ENCODE results near the gene NEB. TPM values are rescaled to one million over a fixed set of nuclear protein-coding genes. Genes with fewer than 3 reads are reported as not detected.

NEB gene
- total and polyA plus RNA-seq, 2 of the 4 experiments (the other 2 are of a cell fraction) = under 0.01 TPM; not detected in 1

- no peak overlapping the region for H4K5ac ChIP-seq (ENCODE audit: low read depth, low read length)
- no peak overlapping the region for H2AK5ac ChIP-seq (ENCODE audit: low read depth, low read length)
- POLR2A ChIA-PET (ENCODE audit: unreplicated experiment) = no interaction called here
- no peak overlapping the region for H3K14ac ChIP-seq (replicated peaks; ENCODE audit: low read depth, low read length)
- no peak overlapping the region for H4K8ac ChIP-seq (ENCODE audit: low read depth in 2 of 2, low read length in 2 of 2)
- no peak overlapping the region for H2BK120ac ChIP-seq (ENCODE audit: low read depth, low read length)
- H3K36me3 ChIP-seq (ENCODE audit: control insufficient read depth, insufficient read depth, low read length) = no peaks in the 10 kb centered on the region
- no peak overlapping the region for H2BK20ac ChIP-seq (ENCODE audit: low read depth, low read length)
- BruUV-seq (replicated peaks) = no TSS peak
- H2BK15ac ChIP-seq (ENCODE audit: low read depth, low read length) = no peak overlapping the region
- dilution Hi-C loops (cut with HindIII; ENCODE audit: low sequenced_read_pairs, unreplicated experiment) (no loop called here), in situ Hi-C loops (cut with MboI; ENCODE audit: low sequenced_read_pairs) (no loop called here), intact Hi-C loops (cut with micrococcal nuclease) (no loop called here)
- H3K27ac ChIP-seq (ENCODE audit: insufficient read depth, low read length) = no peak overlapping the region
- no peak overlapping the region for H2AK9ac ChIP-seq (replicated peaks; ENCODE audit: low read depth, low read length, poor library complexity)
- no peak overlapping the region for H2AFZ ChIP-seq (replicated peaks; ENCODE audit: low read length, poor library complexity)
- no peak overlapping the region for H3K18ac ChIP-seq (ENCODE audit: low read depth, low read length)
- no peak overlapping the region for H3K4ac ChIP-seq (ENCODE audit: low read depth, low read length)
- ATAC-seq (ENCODE audit: low read depth) (no peak), DNase-seq (no peak)
- no peak overlapping the region for H4K91ac ChIP-seq (ENCODE audit: insufficient read depth, low read depth, low read length)
- no peaks in the 10 kb centered on the region for H3K9me3 ChIP-seq (ENCODE audit: control insufficient read depth, insufficient read depth, low read length)
- no peaks in the 10 kb centered on the region for H3K79me1 ChIP-seq (ENCODE audit: low read depth in 1 of 2, low read length in 2 of 2)
- H3K9ac ChIP-seq (ENCODE audit: low read depth, low read length) = no peak overlapping the region
- CTCF ChIA-PET = no interaction called here
- no peaks in the 10 kb centered on the region for H4K20me1 ChIP-seq (ENCODE audit: insufficient read depth, low read length)
- no peak overlapping the region for H2BK5ac ChIP-seq (ENCODE audit: low read depth, low read length, poor library complexity, severe bottlenecking)
- H3K56ac ChIP-seq (ENCODE audit: extremely low read depth, insufficient read depth, low read length) = no peak overlapping the region
- H3K4me3 ChIP-seq (ENCODE audit: insufficient read depth, low read depth, low read length) = no peak overlapping the region
- H3K4me2 ChIP-seq (ENCODE audit: low read depth, low read length) = no peak overlapping the region
- H3K23ac ChIP-seq (ENCODE audit: low read depth, low read length) = no peak overlapping the region
- no peaks in the 10 kb centered on the region for H3K9me1 ChIP-seq (ENCODE audit: insufficient read depth, low read length)
- no CpG with 5 or more reads among the region's 1 CpG for WGBS, 2 experiments (ENCODE audit: extremely low coverage in 2 of 2, insufficient read length in 1 of 2)
- H3K27me3 ChIP-seq (ENCODE audit: control insufficient read depth, insufficient read depth, low read length) = no peaks in the 10 kb centered on the region; the same call in 1 of the 2 replicates
- no peaks in the 10 kb centered on the region for H3K4me1 ChIP-seq (ENCODE audit: control insufficient read depth, insufficient read depth, low read length)
- TF ChIP-seq SMC3 (IDR thresholded peaks at IDR 0.05; ENCODE audit: low read depth, low read length) = no peak
- TF ChIP-seq BHLHE40 (IDR thresholded peaks at IDR 0.05; ENCODE audit: low read depth, low read length) = no peak
- no peak for TF ChIP-seq FOS (IDR thresholded peaks at IDR 0.05; ENCODE audit: low read depth, low read length)
- no peak for TF ChIP-seq MXI1 (IDR thresholded peaks at IDR 0.05; ENCODE audit: borderline replicate concordance, low read depth, low read length)
- TF ChIP-seq POLR2A (IDR thresholded peaks at IDR 0.05; ENCODE audit: low read depth, low read length) = no peak
- TF ChIP-seq, protein P1, sequence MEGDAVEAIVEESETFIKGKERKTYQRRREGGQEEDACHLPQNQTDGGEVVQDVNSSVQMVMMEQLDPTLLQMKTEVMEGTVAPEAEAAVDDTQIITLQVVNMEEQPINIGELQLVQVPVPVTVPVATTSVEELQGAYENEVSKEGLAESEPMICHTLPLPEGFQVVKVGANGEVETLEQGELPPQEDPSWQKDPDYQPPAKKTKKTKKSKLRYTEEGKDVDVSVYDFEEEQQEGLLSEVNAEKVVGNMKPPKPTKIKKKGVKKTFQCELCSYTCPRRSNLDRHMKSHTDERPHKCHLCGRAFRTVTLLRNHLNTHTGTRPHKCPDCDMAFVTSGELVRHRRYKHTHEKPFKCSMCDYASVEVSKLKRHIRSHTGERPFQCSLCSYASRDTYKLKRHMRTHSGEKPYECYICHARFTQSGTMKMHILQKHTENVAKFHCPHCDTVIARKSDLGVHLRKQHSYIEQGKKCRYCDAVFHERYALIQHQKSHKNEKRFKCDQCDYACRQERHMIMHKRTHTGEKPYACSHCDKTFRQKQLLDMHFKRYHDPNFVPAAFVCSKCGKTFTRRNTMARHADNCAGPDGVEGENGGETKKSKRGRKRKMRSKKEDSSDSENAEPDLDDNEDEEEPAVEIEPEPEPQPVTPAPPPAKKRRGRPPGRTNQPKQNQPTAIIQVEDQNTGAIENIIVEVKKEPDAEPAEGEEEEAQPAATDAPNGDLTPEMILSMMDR (conservative IDR thresholded peaks at IDR 0.05; ENCODE audit: low read depth, low read length) = no peak
- TF ChIP-seq, protein P2, sequence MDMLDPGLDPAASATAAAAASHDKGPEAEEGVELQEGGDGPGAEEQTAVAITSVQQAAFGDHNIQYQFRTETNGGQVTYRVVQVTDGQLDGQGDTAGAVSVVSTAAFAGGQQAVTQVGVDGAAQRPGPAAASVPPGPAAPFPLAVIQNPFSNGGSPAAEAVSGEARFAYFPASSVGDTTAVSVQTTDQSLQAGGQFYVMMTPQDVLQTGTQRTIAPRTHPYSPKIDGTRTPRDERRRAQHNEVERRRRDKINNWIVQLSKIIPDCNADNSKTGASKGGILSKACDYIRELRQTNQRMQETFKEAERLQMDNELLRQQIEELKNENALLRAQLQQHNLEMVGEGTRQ (IDR thresholded peaks at IDR 0.05; ENCODE audit: low read depth, low read length) = no peak
- TF ChIP-seq NFE2L2 (IDR thresholded peaks at IDR 0.05; ENCODE audit: low read depth, low read length) = no peak
- TF ChIP-seq RAD21 (IDR thresholded peaks at IDR 0.05; ENCODE audit: low read length) = no peak
- TF ChIP-seq RCOR1 (IDR thresholded peaks at IDR 0.05; ENCODE audit: insufficient replicate concordance, low read length) = no peak
- TF ChIP-seq MAFK (IDR thresholded peaks at IDR 0.05; ENCODE audit: low read depth, low read length) = no peak
- no peak for TF ChIP-seq CHD1 (IDR thresholded peaks at IDR 0.05; ENCODE audit: low read depth, low read length)
Observed at GRCh38 chr2:151754253-151754897, 20.1 kb upstream of the NEB start.

All from IMR-90 (cell line).